ENCODE measurements around the gene PROC. TPM values are rescaled to one million over a fixed set of nuclear protein-coding genes. Genes with fewer than 3 reads are reported as not detected.

PROC gene
- total and polyA plus RNA-seq, 2 donors (not counting 1 experiment from before 2014, with no cell fraction given): not detected

- no peaks in the 10 kb centered on the region for H4K20me1 ChIP-seq (ENCODE audit: control insufficient read depth, extremely low read depth, insufficient read depth, low read length)
- H3K4me3 ChIP-seq (replicated peaks in 1 of 4; ENCODE audit: control extremely low read depth in 1 of 4, insufficient read depth in 1 of 4, low read depth in 3 of 4, low read length in 4 of 4): no peak overlapping the region
- H3K27ac ChIP-seq (ENCODE audit: insufficient read depth, low read length): no peak overlapping the region
- DNase-seq (ENCODE audit: low read depth in 2 of 2): no peak
- H3K79me2 ChIP-seq (ENCODE audit: control insufficient read depth, insufficient read depth, low read length): no peaks in the 10 kb centered on the region
- no peak overlapping the region for H3K9ac ChIP-seq (ENCODE audit: insufficient read depth, low read length)
- no peak overlapping the region for H2AFZ ChIP-seq (ENCODE audit: low read length)
- no peak for TF ChIP-seq EZH2 (IDR thresholded peaks at IDR 0.05; ENCODE audit: low read length, missing control alignments)
- TF ChIP-seq CTCF (conservative IDR thresholded peaks at IDR 0.05 in 1 of 2, IDR thresholded peaks at IDR 0.05 in 1 of 2; ENCODE audit: low read depth in 1 of 2, low read length in 2 of 2): no peak
- no peaks in the 10 kb centered on the region for H3K36me3 ChIP-seq (ENCODE audit: control insufficient read depth, insufficient read depth, low read length)
- no peaks in the 10 kb centered on the region for H3K27me3 ChIP-seq (ENCODE audit: control insufficient read depth, insufficient read depth, low read length)
- H3K4me2 ChIP-seq (ENCODE audit: extremely low read depth, insufficient read depth, low read length): no peak overlapping the region
- no peaks in the 10 kb centered on the region for H3K9me3 ChIP-seq (ENCODE audit: control insufficient read depth, insufficient read depth, low read depth, low read length)
- no peaks in the 10 kb centered on the region for H3K4me1 ChIP-seq (ENCODE audit: control insufficient read depth, extremely low read depth, insufficient read depth, low read length)
Measured at GRCh38 chr2:127472268-127472667, 54.0 kb downstream of the PROC start.

- no peak overlapping the region for H3K27ac ChIP-seq (ENCODE audit: insufficient read depth, low read length)
- H3K4me1 ChIP-seq (ENCODE audit: control insufficient read depth, extremely low read depth, insufficient read depth, low read length): no peaks in the 10 kb centered on the region
- peaks cover 3% of the 10 kb centered on the region for H3K36me3 ChIP-seq (ENCODE audit: control insufficient read depth, insufficient read depth, low read length)
- TF ChIP-seq CTCF (conservative IDR thresholded peaks at IDR 0.05 in 1 of 2, IDR thresholded peaks at IDR 0.05 in 1 of 2; ENCODE audit: low read depth in 1 of 2, low read length in 2 of 2): no peak
- H3K9ac ChIP-seq (ENCODE audit: insufficient read depth, low read length): no peak overlapping the region
- H4K20me1 ChIP-seq (ENCODE audit: control insufficient read depth, extremely low read depth, insufficient read depth, low read length): no peaks in the 10 kb centered on the region
- H3K27me3 ChIP-seq (ENCODE audit: control insufficient read depth, insufficient read depth, low read length): no peaks in the 10 kb centered on the region
- no peak for DNase-seq (ENCODE audit: low read depth in 2 of 2)
- H3K4me2 ChIP-seq (ENCODE audit: extremely low read depth, insufficient read depth, low read length): no peak overlapping the region
- no peak overlapping the region for H3K4me3 ChIP-seq (replicated peaks in 1 of 4; ENCODE audit: control extremely low read depth in 1 of 4, insufficient read depth in 1 of 4, low read depth in 3 of 4, low read length in 4 of 4)
- H3K79me2 ChIP-seq (ENCODE audit: control insufficient read depth, insufficient read depth, low read length): no peaks in the 10 kb centered on the region
- H3K9me3 ChIP-seq (ENCODE audit: control insufficient read depth, insufficient read depth, low read depth, low read length): no peaks in the 10 kb centered on the region
- no peak overlapping the region for H2AFZ ChIP-seq (ENCODE audit: low read length)
Measured at GRCh38 chr2:127475788-127476187, 57.6 kb downstream of the PROC start.

Other genes with a start within 250 kb of the PROC start
- gene CYP27C1, start 198.1 kb upstream of the PROC start, total RNA-seq: not detected in 2 replicates
- 0.07 TPM in 1 of 2 replicates, not detected in the other for gene CYP27C1, start 198.1 kb upstream of the PROC start, polyA plus RNA-seq
- 37.7 and 38.0 TPM in 2 replicates for gene ERCC3, start 124.3 kb upstream of the PROC start, total RNA-seq
- gene ERCC3, start 124.3 kb upstream of the PROC start, polyA plus RNA-seq: 38.2 and 47.8 TPM in 2 replicates
- gene MAP3K2, start 30.5 kb upstream of the PROC start, total RNA-seq: 30.1 and 32.6 TPM in 2 replicates
- gene MAP3K2, start 30.5 kb upstream of the PROC start, polyA plus RNA-seq: 9.7 and 15.6 TPM in 2 replicates
- gene IWS1, start 108.1 kb downstream of the PROC start, total RNA-seq: 34.7 and 44.1 TPM in 2 replicates
- 47.4 and 56.0 TPM in 2 replicates for gene IWS1, start 108.1 kb downstream of the PROC start, polyA plus RNA-seq
- gene MYO7B, start 117.3 kb downstream of the PROC start, total RNA-seq: under 0.01 TPM in 1 of 2 replicates, not detected in the other
- not detected in 2 replicates for gene MYO7B, start 117.3 kb downstream of the PROC start, polyA plus RNA-seq
- not detected in 2 replicates for gene GPR17, start 227.7 kb downstream of the PROC start, total RNA-seq
- gene GPR17, start 227.7 kb downstream of the PROC start, polyA plus RNA-seq: not detected in 2 replicates